GM12873 (cell line): ENCODE measurements around the gene GALNTL6.

Experiments used
- TF ChIP-seq, protein P1 (sequence below): IDR thresholded peaks from 2 replicates; pipeline ENCODE4 v1.5.1; 2012; ENCODE audit warnings: low read depth, mild to moderate bottlenecking, moderate library complexity, low read length, control low read depth; ENCODE audit not compliant: insufficient read depth; ENCODE audit errors: missing control alignments

Gene GALNTL6

DNA sequence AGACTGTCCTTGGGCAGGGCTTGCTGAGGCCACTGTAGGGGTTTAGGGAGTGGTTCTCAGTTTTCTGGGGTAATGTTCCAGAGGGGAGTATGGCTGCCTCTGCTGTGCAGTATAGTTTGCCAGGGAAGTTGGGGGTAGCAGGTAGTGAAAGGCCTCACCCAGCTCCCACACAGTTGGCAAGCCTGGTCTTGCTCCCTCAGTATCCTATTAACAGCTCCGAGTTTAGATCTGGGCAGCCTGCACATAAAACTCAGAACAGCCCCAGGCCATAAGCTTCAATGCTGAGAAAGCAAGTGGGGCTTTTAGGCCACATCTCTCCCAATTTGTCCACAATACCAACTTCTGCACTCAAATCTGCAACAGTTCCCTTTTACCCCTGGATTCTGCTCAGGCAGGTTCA, 205.2 kb downstream of the GALNTL6 start:
- TF ChIP-seq, protein P1, sequence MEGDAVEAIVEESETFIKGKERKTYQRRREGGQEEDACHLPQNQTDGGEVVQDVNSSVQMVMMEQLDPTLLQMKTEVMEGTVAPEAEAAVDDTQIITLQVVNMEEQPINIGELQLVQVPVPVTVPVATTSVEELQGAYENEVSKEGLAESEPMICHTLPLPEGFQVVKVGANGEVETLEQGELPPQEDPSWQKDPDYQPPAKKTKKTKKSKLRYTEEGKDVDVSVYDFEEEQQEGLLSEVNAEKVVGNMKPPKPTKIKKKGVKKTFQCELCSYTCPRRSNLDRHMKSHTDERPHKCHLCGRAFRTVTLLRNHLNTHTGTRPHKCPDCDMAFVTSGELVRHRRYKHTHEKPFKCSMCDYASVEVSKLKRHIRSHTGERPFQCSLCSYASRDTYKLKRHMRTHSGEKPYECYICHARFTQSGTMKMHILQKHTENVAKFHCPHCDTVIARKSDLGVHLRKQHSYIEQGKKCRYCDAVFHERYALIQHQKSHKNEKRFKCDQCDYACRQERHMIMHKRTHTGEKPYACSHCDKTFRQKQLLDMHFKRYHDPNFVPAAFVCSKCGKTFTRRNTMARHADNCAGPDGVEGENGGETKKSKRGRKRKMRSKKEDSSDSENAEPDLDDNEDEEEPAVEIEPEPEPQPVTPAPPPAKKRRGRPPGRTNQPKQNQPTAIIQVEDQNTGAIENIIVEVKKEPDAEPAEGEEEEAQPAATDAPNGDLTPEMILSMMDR = no peak

DNA sequence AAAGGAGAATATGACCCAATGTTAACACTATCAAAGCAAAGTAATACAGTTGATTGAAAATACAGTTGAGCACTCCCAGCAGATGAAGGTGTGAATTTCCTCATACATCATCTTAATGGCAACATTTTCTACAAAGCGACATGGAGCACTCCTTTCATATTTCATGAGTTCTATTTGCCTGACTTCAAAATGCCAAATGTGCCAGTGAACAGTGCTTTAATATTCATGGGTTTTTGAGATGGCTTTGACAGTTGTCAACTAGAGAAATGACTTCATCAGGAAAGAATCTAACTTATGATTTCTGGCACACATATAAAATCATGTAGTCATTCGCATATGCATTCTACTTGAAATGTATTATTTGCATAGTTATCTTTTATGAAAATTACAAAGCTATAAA, 222.4 kb downstream of the GALNTL6 start:
- TF ChIP-seq, protein P1 = no peak

DNA sequence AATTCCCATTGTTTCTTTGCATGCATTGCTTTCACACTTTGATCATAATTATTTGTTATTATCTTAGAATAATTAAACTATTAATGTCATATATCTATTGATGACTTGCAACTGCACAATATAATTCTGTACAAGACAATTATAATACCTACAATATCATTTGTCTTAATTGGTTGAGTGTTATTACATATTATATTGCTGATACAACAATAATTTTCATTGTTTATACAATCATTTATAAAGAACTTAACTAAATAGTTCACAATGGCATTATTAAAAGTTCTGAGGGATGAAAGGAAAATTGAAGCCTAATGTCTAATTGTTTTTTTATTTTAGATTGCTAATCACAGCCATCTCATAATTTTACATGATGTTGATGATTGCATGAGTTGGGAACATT, 227.6 kb downstream of the GALNTL6 start:
- TF ChIP-seq, protein P1 = no peak

DNA sequence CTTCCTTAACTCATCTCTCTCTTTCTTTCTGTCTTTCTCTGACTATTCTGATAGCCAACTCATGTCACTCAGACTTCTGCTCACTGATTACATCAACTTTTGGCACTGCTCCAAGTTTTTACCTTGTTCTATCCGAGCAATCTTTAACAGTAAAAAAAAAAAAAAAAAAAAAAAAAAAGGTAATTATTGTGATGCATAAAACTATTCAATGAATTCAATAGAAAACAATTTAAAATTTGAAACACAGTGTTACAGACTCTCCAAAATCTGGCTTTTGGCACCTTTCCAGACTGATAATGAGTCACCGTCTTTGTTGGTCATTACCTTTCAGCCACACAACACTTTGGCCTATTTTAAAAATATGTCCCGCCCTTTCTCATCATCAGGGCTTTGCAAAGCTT, 229.5 kb downstream of the GALNTL6 start:
- TF ChIP-seq, protein P1 = no peak

DNA sequence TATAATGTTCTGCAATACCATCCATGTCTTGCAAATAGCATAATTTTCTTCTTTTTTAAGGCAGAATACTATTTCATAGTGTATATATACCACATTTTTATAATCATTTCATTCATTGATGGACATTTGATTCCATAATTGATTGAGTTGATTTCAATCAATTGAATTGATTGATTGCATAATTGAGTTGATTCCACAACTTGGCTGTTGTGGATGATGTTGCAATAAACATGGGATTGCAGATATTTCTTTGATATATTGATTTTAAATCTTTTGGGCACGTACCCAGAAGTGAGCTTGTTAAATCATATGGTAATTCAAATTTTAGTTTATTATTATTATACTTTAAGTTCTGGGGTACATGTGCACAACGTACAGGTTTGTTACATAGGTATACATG, 232.8 kb downstream of the GALNTL6 start:
- TF ChIP-seq, protein P1 = no peak

DNA sequence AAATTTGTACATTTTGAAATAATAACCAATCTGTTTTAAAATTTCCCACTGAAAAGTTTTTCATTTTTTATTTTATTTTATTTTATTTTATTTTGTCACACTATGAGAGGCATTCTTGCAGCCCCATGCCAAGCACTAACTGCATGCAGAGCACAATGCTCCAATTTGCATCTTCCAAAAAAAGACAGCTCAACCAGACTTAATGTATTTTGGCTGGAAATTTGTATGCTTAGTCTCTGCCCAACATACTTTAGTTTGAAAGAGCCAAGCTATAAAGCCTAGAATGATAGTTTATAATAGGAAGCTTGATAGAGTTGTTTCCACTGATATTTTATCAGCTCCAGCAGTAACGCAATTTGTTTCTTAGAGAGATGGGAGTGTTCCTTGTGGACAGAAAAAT, 235.5 kb downstream of the GALNTL6 start:
- TF ChIP-seq, protein P1 = no peak

DNA sequence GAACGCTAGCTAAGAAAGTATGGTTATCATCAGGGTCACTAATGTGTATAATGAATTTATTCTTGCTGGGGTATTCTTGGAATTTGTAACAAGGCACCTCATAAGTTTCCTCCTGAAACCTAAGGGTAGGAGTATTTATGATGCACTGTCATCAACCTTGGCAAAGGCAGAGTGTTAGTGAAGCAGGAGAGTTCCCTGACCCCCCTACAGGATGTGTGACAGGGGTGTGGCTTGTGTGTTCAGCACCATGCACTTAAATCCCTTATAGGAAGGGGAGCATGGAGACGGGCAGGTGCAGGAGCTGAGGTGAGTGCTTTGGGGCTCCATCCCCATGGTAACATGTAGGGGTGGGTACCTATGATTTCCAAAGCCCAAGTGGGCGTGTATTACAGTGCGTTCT, 237.7 kb downstream of the GALNTL6 start:
- TF ChIP-seq, protein P1 = no peak

DNA sequence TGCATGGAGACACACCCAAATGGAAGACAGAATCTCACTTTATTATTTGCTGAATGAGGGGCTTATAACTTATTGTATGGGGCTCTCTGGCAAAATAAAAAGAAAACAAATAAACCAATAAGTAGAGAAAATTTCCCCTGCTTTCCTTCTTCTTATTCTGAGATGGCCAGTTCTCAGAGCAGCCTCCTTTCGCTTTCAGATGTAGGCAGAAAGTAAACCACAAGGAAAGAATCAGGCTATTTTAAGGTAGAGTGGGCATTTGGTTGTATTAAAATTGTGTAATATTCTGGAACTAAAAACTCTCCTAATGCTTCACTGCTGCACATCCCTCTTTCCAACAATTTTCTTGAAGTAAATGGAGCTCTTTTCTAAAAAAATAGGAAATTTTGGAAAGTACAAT, 241.8 kb downstream of the GALNTL6 start:
- TF ChIP-seq, protein P1 = no peak
